LHCN-M2 (cell line): Measurements from ENCODE around the gene C17orf75. TPM values are rescaled to one million over a fixed set of nuclear protein-coding genes. Genes with fewer than 3 reads are reported as not detected.
"Not testable (repeated sequence)": the region's sequence is repeated elsewhere in the genome, so short reads cannot be mapped to it uniquely, and the experiment has no call there.

ENCODE experiments used
- DNase-seq: peaks from one replicate; pipeline ENCODE4 v3.0.0-alpha.2; 2012; ENCODE audit warnings: low read depth
- polyA plus RNA-seq: library from polyadenylated mRNA; unstranded; fragments of >200 nt; gene quantifications from one replicate; pipeline ENCODE4 v1.2.1, GENCODE V29; 2012; ENCODE audit warnings: missing spikeins
- total RNA-seq: library from RNA; depleted of rRNA; stranded (reverse); fragments of >200 nt; gene quantifications from 2 replicates; pipeline ENCODE4 v1.2.3, GENCODE V29; 2014; rRNA removed

C17orf75 gene
- total RNA-seq = 12.8 and 16.4 TPM in 2 replicates
- 9.3 TPM for polyA plus RNA-seq

GRCh38 chr17:32341857-32342602, at the start of gene C17orf75:
C17orf75 (minus strand) TSS chr17:32342173; CDS start chr17:32342139, 34 bp downstream.
- peak; percentile 72 for DNase-seq

DNA sequence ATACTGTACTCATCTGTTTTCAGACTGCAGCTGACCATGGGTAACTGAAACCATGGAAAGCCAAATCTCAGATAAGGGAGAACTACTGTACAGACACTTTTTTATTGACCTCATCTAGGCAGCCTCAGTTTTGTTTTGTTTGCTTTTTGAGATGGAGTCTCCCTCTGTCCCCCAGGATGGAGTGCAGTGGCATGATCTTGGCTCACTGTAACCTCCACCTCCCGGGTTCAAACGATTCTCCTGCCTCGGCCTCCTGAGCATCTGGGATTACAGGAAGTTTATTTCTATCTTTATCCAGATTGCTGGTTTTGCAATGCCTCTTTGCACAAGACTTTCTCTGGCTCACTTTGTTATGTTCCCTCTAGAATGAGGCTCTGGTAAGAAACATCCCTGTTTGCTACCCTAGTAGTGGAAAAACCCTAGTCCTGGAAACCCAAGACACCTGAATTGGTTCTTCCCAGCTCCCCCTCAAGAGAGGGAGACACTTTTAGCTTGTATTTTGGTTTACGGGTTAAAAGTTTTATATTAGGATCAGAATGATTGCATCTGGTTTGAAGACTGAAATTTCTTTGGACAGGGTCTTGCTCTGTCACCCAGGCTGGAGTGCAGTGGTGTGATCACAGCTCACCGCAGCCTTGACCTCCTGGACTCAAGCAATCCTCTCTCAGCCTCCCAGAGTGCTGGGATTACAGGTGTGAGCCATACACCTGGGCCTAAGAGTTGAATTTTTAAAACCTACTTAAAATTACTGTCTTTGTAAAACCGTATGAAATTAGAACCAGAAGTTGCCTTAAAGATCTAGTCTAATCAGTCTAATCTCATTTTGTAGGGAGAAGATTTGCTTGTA, 46.9 kb upstream of the C17orf75 start:
- no peak for DNase-seq

DNA sequence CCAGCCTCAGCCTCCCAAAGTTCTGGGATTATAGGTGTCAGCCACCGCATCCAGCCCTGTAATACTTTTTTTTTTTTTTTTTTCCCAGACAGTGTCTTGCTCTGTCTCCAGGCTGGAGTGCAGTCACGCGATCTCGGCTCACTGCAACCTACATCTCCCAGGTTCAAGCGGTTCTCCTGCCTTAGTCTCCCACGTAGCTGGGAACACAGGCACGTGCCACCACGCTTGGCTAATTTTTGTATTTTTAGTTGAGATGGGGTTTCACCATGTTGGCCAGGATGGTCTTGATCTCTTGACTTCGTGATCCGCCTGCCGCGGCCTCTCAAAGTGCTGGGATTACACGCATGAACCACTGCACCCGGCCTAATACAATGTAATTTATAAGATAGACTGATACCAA, 46.2 kb upstream of the C17orf75 start:
- DNase-seq = not testable (repeated sequence)

DNA sequence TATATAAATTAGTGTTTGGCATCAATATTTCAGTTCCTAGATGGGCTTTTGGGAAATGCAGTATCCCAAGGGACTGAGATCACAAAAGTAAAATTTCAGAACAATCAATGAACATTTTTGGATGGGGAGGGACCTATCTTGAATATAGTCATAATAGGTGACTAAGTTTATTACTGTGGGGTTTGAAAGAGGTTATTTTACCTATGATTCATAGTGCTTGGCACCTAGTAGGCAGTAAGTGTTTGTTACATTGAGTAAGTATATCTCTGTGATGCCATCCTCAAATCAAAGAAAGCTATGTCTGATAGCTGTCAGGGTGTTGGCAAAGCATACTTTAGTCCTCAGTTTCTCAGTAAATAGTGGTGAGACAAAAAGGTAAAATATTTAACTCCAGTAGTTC, 44.9 kb upstream of the C17orf75 start:
- DNase-seq = no peak

GRCh38 chr17:32385971-32386370, 44.0 kb upstream of the C17orf75 start:
- no peak for DNase-seq

GRCh38 chr17:32385121-32385520, 43.1 kb upstream of the C17orf75 start:
- no peak for DNase-seq

- no peak for DNase-seq
These were observed 42.0 kb upstream of the C17orf75 start for GRCh38 chr17:32383926-32384434.

DNA sequence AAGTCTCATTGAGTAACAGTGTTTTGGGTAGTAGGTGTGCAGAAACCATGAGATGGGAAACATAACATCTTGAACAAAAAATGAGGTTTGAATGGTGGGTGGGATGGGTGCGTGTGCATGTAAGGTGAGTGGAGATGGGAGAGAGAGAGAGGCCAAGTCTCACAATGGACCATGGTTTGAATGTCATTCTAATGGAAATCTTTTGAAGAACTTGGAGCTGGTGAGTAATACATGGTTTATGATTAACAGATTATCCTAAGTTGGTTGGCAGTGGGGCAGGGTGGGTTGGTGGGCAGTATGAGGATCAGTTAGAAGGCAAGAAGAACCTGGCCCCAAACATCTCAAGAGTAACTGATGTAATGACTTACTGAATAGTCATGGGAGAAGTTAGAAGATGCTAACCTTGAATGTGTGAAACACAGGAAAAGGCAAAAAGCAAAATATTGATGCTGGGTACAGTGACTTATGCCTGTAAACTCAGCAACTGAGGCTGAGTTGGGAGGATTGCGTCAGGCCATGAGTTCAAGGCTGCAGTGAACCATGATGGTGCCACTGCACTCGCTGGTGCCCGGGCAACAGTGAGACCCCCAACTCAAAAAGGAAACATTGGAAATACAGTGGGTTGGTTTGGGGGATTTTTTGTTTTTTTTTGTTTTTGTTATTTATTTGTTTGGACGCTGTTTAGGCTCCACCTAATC, 40.7 kb upstream of the C17orf75 start:
- no peak for DNase-seq

DNA sequence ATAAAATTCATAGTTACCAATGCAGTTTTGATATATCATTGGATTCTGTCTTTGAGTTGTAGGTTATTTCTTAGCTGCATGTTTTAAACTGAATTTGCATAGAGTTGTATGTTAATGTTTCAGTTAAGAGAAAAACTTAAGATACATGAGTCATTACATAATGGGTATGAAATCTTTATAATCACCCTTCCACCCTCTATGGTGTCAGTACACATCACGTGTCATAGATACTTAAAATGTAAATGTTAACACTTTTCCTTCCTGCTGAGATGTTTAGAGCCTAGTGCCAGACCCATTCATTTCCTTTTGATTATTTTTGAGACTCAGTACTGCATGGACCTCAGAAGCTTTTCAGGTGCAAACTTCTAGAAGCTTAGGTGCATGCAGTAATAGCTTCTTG, 28.5 kb upstream of the C17orf75 start:
- DNase-seq = no peak

DNA sequence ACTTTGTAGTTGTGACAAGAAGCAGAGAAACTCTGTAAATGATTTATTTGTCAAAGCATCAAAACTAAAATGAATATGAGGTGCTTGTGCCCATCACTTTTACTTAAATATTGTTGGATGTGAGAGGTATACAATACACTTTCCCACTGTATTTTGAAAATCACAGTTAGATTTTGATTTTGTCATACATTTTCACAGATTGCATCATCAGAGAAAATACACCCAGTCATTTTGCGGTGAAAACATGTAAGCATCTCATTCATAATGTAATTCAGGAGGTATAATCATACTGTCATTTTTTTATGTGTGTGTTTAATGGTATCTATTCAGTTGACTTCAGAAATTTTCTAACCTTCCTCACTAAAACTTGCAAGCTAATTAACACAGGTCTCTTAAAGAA, 19.3 kb upstream of the C17orf75 start:
- no peak for DNase-seq

- no peak for DNase-seq
These were observed 15.6 kb upstream of the C17orf75 start for GRCh38 chr17:32357615-32358014.

GRCh38 chr17:32356750-32357149, 14.8 kb upstream of the C17orf75 start:
- no peak for DNase-seq

- DNase-seq = no peak
These were observed 14.4 kb upstream of the C17orf75 start for GRCh38 chr17:32356378-32356743.

- DNase-seq = no peak
These were observed 13.8 kb upstream of the C17orf75 start for GRCh38 chr17:32355649-32356377.

GRCh38 chr17:32352734-32353133, 10.8 kb upstream of the C17orf75 start:
- DNase-seq = not testable (repeated sequence)

DNA sequence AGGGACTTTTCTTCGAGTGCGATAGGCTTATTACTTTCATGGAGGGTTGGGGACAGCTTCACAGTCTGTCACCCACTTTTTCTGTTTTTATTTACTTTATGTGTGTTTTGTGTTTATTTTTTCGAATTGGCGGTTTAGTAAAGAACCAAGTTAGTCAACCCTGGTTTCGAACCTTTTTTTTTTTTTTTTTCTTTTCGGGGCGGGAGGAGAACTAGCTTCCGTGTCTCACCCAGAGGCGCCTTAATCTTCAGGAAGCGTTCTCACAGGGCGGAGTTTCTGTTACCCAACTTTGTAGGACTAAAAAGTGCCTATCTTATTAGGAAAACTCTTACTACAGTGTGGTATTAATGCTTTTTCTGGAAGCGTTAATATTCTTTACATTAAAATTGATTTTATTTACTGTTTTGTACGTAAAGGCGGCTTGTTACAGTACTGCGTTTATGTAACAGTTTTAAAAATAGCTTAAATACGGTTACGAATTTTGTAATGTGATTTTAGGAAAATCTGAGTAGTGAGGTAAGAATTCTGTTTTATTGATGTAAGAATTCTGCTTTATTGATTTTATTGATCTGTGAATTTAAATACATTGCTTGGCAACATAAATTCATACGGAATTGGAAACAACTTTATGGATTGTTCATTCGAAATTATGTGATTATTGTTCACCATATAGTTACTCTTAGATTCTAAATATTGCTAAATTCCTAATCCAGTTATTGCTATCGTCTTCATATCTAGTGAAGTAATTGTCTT, 8.9 kb upstream of the C17orf75 start:
- peak; percentile 67 for DNase-seq

DNA sequence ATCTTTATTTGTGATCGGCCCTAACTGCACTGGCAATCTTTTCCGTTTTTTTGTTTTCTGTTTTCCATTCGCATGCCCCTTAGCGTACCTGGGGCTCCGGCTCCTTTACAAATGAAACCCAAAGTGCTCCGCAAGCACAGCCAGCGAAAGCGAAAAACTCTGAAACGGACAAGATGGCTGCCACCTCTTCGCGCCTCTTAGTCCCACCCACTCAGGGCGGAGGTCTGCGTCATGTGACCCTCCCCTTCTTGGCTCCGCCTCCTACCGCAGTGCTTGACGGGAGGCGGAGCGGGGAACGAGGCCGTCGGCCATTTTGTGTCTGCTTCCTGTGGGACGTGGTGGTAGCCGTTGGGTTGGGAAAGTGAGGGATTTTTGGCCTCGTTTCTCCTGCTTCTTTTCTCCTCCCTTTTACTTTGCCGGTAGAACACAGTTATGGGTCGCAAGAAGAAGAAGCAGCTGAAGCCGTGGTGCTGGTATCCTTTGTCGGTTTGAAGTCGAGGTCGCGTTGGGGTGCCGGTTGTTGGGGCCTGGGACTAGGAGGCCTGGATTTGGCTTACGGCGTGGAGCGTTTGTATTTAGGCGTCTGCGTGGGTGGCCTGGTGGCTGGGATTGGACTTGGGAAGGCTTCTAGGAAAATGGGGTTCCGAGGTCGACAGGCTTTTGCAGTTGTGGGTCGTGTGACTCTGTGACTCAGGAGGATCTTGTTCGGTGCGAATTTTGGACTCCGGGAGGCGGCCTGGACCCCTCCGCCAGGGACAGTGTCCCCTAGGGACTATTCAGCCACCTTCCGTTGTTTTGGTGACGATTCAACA, 8.1 kb upstream of the C17orf75 start, which contains the start of gene ZNF207:
TSS of gene ZNF207 (plus strand) at position 304 of the 812 bp plus-strand sequence. CDS start at position 433, 129 bp downstream.
- peak; percentile 95 for DNase-seq

DNA sequence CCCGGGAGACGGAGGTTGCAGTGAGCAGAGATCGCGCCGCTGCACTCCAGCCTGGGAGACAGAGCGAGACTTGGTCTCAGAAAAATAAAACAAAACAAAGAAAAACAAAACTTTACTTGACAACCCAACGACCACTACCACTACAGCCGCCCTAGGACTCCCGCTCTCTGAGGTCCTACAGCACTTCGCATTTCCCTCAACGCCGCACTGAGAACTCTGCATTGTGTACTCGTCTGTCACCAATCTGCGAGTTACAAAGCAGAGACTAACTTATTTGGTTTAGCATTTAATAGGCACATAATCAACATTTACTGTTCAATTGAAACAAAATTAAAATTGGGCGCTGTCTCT, 7.5 kb upstream of the C17orf75 start:
- peak; percentile 23 for DNase-seq

DNA sequence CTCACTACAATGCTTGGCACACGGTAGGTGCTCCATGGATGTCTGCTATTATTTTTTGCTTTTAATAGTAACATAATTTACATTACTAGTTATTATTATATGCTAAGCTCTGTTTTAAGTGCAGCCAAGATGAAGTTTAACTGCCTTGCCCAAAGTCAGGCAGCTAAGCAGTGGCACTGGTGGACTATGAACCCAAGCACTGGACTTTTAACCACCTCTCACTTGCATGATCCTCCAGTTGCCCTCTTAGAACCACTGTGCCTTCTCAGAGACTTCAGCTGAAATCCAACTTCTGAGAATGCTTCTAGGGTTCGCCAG, 6.5 kb upstream of the C17orf75 start:
- no peak for DNase-seq
